ACHN (cell line): ENCODE data around the gene ING4.

ENCODE experiments used
- DNase-seq: peaks from one replicate; pipeline ENCODE4 v3.0.0-alpha.2; 2015
- in situ Hi-C: cut with HindIII; loops from 2 replicates; pipeline ENCODE4 v1.10.0; 2017; ENCODE audit warnings: low sequenced_read_pairs, low pct_ligation_motif_present, low pct_unique_long_range_greater_than_20kb

Gene ING4

DNA sequence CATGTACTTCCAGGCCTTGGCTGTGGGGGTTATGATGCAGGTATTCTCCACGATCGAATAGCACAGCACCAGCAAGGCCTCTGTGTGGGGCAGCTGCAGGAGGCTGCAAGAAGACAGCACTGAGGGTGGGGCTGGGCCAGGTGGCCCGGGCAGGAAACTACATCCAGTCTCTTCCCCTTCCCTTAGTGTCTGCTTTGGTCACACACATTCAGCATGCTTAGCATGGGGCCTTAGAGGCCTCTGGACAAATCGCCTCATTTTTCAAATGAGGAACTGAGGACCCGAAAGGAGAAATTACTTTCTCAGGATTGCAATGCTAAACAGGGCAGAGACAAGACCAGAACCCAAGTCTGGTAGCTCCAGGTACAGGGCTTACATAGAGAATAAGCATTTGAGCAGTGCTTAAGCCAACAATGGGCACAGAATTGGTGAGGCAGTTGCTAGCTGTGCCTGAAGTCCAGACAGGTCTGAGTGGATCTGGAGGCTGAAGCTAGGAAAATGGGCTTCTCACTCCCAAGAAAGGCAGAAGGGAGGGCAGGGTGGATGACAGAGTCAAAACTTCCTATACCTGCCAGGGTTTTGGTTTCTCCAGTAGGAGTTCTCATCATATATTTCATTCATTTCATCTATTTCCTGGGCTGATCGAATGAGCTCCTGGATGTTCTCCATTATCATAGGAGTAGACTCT lies 19.2 kb downstream of the ING4 start:
- in situ Hi-C loops = no loop called here
- no peak for DNase-seq

DNA sequence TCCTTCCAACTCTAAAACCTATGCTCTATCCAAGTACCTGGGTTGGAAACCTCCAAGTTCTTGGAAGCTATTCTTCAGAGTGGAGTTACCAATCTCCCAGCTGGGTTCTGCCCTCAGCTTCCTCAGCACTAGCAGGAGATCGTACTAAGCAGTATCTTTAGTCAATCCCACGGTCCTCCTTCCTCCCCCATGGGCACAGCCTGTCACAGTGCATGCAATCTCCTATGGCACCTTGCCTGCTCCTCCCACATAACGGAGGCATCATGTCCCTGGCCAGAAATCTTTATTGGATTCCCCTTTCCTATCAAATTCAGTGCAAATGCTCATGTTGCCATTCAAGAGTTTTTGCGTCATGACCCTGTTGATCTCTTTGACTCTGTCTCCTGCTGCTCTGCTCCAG lies 21.8 kb downstream of the ING4 start:
- no peak for DNase-seq
- in situ Hi-C loops = no loop called here

- DNase-seq = no peak
- in situ Hi-C loops = no loop called here
Observed at GRCh38 chr12:6640497-6640896, 22.4 kb downstream of the ING4 start.

DNA sequence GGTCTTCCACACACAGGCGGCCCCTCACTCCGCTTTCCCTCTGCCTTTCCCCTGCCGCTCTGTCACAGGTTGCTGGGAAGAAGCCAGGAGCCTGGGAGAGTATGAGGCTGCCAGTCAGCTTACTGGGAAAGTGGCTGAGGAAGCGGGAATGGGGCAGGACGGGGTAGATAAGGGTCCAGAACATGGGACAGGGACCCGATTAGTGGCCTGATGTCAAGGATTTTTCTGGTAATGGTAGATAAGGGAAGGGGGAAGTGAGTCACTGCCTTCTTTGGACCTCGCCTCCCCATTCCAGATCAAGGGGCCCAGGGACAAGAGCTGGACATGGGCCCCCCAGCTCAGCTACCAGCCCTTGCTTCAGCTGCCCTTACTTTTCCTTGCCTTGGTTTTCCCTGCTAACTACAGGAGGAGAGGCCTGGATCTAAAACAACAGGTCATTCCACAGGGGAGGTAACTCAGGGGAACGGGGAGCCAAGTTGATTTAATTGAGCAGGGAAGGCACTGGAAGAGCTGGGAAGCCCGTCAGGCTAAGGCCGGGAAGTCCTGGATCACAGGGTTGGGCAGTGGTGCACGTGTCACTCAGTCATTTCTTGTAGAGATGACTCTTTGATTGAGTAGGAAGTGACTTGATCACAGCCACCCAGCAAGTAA lies 23.6 kb downstream of the ING4 start:
- DNase-seq = no peak
- in situ Hi-C loops = no loop called here

GRCh38 chr12:6638305-6638704 lies 24.6 kb downstream of the ING4 start:
- DNase-seq = no peak
- in situ Hi-C loops = no loop called here

DNA sequence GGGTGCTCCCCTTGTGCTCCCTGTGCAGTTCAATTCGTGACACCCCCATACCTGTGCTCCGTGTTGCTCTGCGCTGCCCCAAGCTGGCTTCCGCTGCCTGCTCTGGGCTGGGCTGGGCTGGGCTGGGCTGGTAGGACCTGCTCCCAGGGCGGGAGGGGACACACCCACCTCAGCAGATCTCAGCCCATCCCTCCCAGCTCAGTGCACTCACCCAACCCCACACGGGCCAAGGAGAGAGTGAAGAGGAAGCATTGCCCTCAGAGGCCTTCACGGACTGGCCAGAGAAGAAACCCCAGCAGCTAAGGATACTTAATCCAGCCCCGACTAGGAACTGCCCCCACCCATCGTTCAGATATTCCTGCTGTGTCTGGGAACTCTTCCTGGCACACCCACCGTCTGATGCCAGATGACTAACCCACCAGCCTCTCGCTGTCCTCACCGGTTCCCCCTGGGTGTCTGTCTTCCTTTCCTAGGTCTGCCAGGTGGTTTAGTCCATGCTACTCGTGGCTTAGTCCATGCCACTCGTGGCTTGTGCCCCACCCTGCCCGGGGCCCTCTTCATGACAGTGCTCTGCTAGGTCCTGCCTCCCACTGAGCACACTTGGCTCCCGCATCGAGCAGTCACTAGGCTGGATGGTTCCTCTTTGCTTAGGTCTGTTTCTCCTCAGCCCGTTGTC lies 26.9 kb downstream of the ING4 start, which contains the start of gene LPAR5:
Gene LPAR5, minus strand, starts transcription at position 104 of the 676 bp plus-strand sequence. CDS start 14,711 bp downstream, outside the sequence.
- in situ Hi-C loops = no loop called here
- DNase-seq = no peak

- no peak for DNase-seq
- in situ Hi-C loops = no loop called here
Observed at GRCh38 chr12:6635375-6635855, 27.5 kb downstream of the ING4 start.

DNA sequence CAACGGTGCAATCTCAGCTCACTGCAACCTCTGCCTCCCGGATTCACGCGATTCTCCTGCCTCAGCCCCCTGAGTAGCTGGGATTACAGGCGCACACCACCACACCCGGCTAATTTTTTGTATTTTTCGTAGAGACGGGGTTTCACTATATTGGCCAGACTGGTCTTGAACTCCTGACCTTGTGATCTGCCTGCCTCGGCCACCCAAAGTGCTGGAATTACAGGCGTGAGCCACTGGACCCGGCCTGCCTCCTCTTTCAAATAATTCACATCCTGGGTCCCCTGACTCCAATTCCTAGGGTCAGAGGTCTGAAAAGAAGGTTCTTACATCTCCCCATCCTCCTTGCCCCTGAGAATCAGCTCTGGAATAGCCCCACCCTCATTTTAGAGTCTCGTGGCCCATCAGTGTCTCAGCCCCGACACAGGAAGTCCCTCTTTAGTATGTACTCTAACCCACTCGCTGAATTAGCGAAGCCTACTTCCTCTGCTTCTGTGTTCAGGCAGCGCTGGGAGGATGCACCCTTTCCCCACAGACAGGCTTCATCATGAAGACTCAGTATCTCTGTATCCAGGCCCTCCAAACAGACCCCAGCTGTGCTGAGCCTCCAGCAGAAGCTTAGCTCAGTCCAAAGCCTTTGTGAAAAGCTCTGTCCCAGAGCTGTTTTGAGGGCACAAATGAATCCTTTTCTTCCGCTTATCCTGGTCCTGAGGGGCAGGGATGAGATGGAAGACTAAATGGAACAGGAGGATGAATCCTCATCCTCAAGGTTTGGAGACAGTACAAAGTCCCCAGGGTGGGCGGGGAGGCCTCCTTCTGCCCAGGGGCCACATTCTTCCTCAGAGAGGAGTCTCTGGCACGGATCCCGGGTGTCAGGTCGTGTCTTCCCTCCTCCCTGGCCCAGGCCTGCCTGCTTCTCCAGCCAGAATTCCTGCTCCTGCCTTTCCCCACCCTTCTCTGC lies 30.6 kb downstream of the ING4 start:
- in situ Hi-C loops = no loop called here
- peak; percentile 31 for DNase-seq

DNA sequence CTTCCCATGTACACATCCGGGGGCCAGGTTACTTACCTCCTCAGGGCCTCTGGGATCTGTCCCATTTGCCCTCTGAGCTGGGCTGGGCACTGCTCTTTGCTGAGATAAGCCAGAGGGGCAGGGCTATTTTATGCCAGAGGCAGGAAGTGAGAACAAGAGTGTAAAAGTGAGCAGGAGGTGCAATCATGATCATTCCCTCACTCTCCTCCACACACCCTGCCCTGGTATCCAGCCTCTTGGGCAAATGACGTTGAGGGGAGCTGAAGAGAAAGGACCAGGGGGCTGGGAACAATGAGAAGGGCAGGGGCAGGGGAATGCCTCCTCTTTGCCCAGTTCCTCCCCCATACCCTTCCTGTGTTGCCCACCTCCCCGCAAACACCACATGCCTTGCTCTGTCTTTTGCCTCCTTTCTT lies 31.4 kb downstream of the ING4 start:
- in situ Hi-C loops = no loop called here
- DNase-seq = no peak

GRCh38 chr12:6630736-6631135 lies 32.2 kb downstream of the ING4 start:
- DNase-seq = no peak

DNA sequence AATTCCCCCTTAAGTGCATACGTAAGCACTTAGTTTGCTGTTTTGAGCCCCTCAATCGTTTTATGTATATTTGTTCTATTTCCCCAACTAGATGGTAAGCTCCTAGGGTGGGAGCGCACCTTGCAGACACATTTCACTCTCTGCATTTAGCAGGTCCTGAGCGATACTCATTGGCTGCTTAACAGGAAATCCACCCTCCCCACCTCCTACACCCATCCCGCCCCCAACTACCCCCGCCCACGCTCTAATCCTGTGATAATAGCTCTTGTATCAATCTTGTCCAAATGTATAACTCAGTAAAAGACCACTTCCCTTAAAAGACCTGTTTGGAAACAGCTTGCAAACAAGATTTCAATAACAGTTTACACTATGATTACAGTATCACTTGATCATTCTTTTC lies 35.3 kb downstream of the ING4 start:
- in situ Hi-C loops = no loop called here
- DNase-seq = no peak

More at GRCh38 chr12:6630736-6631135, 32.2 kb downstream of the ING4 start:
- in situ Hi-C loops = no loop called here

DNA sequence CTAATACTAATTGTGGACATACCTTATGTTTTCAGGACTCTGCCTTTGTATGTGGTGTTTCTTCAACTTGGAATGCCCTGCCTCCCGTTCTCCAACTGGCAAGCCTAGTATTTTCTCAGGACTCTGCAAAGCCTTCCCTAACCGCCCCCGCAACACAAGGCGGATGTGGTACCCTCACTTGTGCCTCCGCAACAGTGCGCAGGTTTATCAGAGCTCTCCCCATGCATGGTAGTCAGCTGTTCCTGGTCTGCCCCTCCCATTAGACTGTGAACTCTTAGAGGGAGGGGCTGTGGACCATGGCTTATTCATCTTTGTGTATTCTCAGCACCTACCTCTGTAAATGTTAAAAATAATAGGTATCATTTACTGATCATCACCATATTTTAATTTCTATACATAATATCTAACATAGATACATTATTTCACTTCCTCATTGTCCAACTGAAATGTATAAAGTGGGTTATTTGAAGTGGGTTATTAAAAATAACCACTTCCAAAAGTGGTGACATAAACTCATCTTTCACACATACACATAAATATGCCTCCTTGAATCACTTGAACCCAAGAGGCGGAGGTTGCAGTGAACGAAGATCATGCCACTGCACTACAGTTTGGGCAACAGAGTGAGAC lies 36.1 kb downstream of the ING4 start:
- in situ Hi-C loops = no loop called here

GRCh38 chr12:6620885-6621274 lies 42.0 kb downstream of the ING4 start:
- DNase-seq = no peak
- in situ Hi-C loops = no loop called here

More for the DNA sequence above, 36.1 kb downstream of the ING4 start:
- no peak for DNase-seq

DNA sequence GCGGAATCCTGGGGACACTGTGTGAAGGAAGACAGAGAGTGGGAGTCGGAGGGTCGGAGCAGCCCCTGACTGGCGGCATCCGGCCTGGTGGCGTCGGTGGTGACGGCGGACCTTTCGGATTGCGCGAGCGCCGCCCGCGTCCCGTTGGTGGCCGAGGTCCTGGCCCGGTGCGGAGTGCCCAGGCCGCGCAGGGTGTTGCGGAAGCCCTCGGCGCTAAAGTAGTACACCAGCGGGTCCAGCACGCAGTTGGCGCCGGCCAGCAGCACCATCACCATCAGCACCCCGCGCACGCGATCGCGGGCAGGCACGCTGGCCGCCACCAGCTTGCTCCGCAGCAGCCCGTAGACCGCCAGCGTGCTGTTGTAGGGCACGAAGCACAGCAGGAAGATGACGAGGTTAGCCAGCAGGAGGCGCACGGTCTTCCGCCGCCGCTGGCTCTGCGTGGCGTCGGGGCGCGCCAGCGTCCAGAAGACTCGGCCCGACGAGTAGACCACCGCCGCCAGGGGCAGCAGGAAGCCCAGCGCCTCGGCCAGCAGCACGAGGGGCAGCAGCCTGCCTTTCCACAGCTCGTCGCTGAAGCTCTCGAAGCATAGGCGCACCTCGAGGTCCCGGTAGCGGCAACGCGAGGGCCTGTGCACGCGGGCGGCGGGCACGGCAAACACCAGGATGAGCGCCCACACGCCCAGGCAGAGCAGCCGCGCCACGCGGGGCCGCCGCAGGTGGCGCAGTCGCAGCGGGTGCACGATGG lies 42.6 kb downstream of the ING4 start:
- in situ Hi-C loops = no loop called here
- DNase-seq = no peak

GRCh38 chr12:6618483-6619225 lies 44.3 kb downstream of the ING4 start:
- no peak for DNase-seq
- in situ Hi-C loops = no loop called here

- in situ Hi-C loops = no loop called here
- no peak for DNase-seq
Observed at GRCh38 chr12:6615802-6616201, 47.1 kb downstream of the ING4 start.
